SJCRH30 (cell line): ENCODE measurements around the gene KRT72. TPM values are rescaled to one million over a fixed set of nuclear protein-coding genes. Genes with fewer than 3 reads are reported as not detected.

Experiments used
- DNase-seq, 2 experiments: peaks; one replicate each; pipeline ENCODE4 v3.0.0-alpha.2; 2015 to 2020
- H3K27ac ChIP-seq: fragments of 250-450 bp; sonication (Bioruptor Pico); 2 replicates; pipeline ENCODE4 v1.5.1; 2020; ENCODE audit warnings: mild to moderate bottlenecking, moderate library complexity
- H3K27me3 ChIP-seq: fragments of 250-450 bp; sonication (Bioruptor Pico); 2 replicates; pipeline ENCODE4 v1.5.1; 2020; ENCODE audit warnings: mild to moderate bottlenecking, moderate library complexity
- H3K36me3 ChIP-seq: fragments of 250-450 bp; sonication (Bioruptor Pico); 2 replicates; pipeline ENCODE4 v1.5.1; 2020; ENCODE audit warnings: mild to moderate bottlenecking, moderate library complexity
- H3K4me1 ChIP-seq: fragments of 250-450 bp; sonication (Bioruptor Pico); 2 replicates; pipeline ENCODE4 v1.5.1; 2020; ENCODE audit warnings: mild to moderate bottlenecking, moderate library complexity
- H3K4me3 ChIP-seq: fragments of 250-450 bp; sonication (Bioruptor Pico); 2 replicates; pipeline ENCODE4 v1.5.1; 2020; ENCODE audit warnings: mild to moderate bottlenecking, moderate library complexity
- H3K9me3 ChIP-seq: fragments of 250-450 bp; sonication (Bioruptor Pico); replicated peaks from 2 replicates; pipeline ENCODE4 v1.5.1; 2020; ENCODE audit warnings: mild to moderate bottlenecking, moderate library complexity
- total RNA-seq: library from RNA; depleted of rRNA; stranded (reverse); fragments of >200 nt; shearing (Covaris generic); gene quantifications from 2 replicates; pipeline ENCODE4 v1.2.3, GENCODE V29; 2014

Gene KRT72
- total RNA-seq, 1 experiment from 2014 or later: not detected

- DNase-seq: no peak
- Histone ChIP-seq H3K4me3 (no peak overlapping the region), H3K9me3 (no peaks in the 10 kb centered on the region), H3K36me3 (no peaks in the 10 kb centered on the region), H3K27ac (no peak overlapping the region), H3K27me3 (no peaks in the 10 kb centered on the region), H3K4me1 (no peaks in the 10 kb centered on the region)
These were observed 33.2 kb upstream of the KRT72 start for GRCh38 chr12:52634266-52635056.

GRCh38 chr12:52633383-52633782 lies 32.1 kb upstream of the KRT72 start:
- H3K27me3 ChIP-seq: no peaks in the 10 kb centered on the region
- no peaks in the 10 kb centered on the region for H3K9me3 ChIP-seq
- H3K36me3 ChIP-seq: no peaks in the 10 kb centered on the region
- no peak overlapping the region for H3K4me3 ChIP-seq
- H3K27ac ChIP-seq: no peak overlapping the region
- no peaks in the 10 kb centered on the region for H3K4me1 ChIP-seq
- no peak for DNase-seq

GRCh38 chr12:52632656-52633055 lies 31.4 kb upstream of the KRT72 start:
- DNase-seq: no peak
- no peaks in the 10 kb centered on the region for H3K36me3 ChIP-seq
- H3K27ac ChIP-seq: no peak overlapping the region
- H3K27me3 ChIP-seq: no peaks in the 10 kb centered on the region
- no peaks in the 10 kb centered on the region for H3K9me3 ChIP-seq
- no peaks in the 10 kb centered on the region for H3K4me1 ChIP-seq
- no peak overlapping the region for H3K4me3 ChIP-seq

- Histone ChIP-seq H3K9me3 (no peaks in the 10 kb centered on the region), H3K36me3 (no peaks in the 10 kb centered on the region), H3K4me3 (no peak overlapping the region), H3K27me3 (no peaks in the 10 kb centered on the region), H3K4me1 (no peaks in the 10 kb centered on the region), H3K27ac (no peak overlapping the region)
- DNase-seq: no peak
These were observed 30.6 kb upstream of the KRT72 start for GRCh38 chr12:52631676-52632459.

GRCh38 chr12:52631264-52631663 lies 30.0 kb upstream of the KRT72 start:
- Histone ChIP-seq H3K4me1 (no peaks in the 10 kb centered on the region), H3K27me3 (no peaks in the 10 kb centered on the region), H3K27ac (no peak overlapping the region), H3K9me3 (no peaks in the 10 kb centered on the region), H3K4me3 (no peak overlapping the region), H3K36me3 (no peaks in the 10 kb centered on the region)
- DNase-seq: no peak

- H3K4me1 ChIP-seq: no peaks in the 10 kb centered on the region
- no peaks in the 10 kb centered on the region for H3K36me3 ChIP-seq
- no peaks in the 10 kb centered on the region for H3K27me3 ChIP-seq
- no peaks in the 10 kb centered on the region for H3K9me3 ChIP-seq
- H3K27ac ChIP-seq: no peak overlapping the region
- no peak overlapping the region for H3K4me3 ChIP-seq
- DNase-seq: no peak
These were observed 29.4 kb upstream of the KRT72 start for GRCh38 chr12:52630599-52631200.

GRCh38 chr12:52630008-52630500 lies 28.8 kb upstream of the KRT72 start:
- Histone ChIP-seq H3K4me1 (no peaks in the 10 kb centered on the region), H3K36me3 (no peaks in the 10 kb centered on the region), H3K4me3 (no peak overlapping the region), H3K27me3 (no peaks in the 10 kb centered on the region), H3K9me3 (no peaks in the 10 kb centered on the region), H3K27ac (no peak overlapping the region)
- no peak for DNase-seq

GRCh38 chr12:52629281-52630007 lies 28.2 kb upstream of the KRT72 start:
- DNase-seq: no peak
- no peaks in the 10 kb centered on the region for H3K9me3 ChIP-seq
- no peaks in the 10 kb centered on the region for H3K36me3 ChIP-seq
- H3K27ac ChIP-seq: no peak overlapping the region
- H3K4me1 ChIP-seq: no peaks in the 10 kb centered on the region
- H3K27me3 ChIP-seq: no peaks in the 10 kb centered on the region
- H3K4me3 ChIP-seq: no peak overlapping the region

GRCh38 chr12:52628841-52629240 lies 27.6 kb upstream of the KRT72 start:
- H3K36me3 ChIP-seq: no peaks in the 10 kb centered on the region
- no peaks in the 10 kb centered on the region for H3K4me1 ChIP-seq
- no peaks in the 10 kb centered on the region for H3K27me3 ChIP-seq
- no peak overlapping the region for H3K27ac ChIP-seq
- no peak for DNase-seq
- H3K4me3 ChIP-seq: no peak overlapping the region
- no peaks in the 10 kb centered on the region for H3K9me3 ChIP-seq

GRCh38 chr12:52628111-52628507 lies 26.8 kb upstream of the KRT72 start:
- Histone ChIP-seq H3K4me3 (no peak overlapping the region), H3K9me3 (no peaks in the 10 kb centered on the region), H3K27me3 (no peaks in the 10 kb centered on the region), H3K27ac (no peak overlapping the region), H3K36me3 (no peaks in the 10 kb centered on the region), H3K4me1 (no peaks in the 10 kb centered on the region)
- no peak for DNase-seq

GRCh38 chr12:52627395-52628110 lies 26.3 kb upstream of the KRT72 start:
- Histone ChIP-seq H3K4me1 (no peaks in the 10 kb centered on the region), H3K36me3 (no peaks in the 10 kb centered on the region), H3K4me3 (no peak overlapping the region), H3K27ac (no peak overlapping the region), H3K9me3 (no peaks in the 10 kb centered on the region), H3K27me3 (no peaks in the 10 kb centered on the region)
- DNase-seq: no peak

GRCh38 chr12:52622349-52622748 lies 21.1 kb upstream of the KRT72 start:
- DNase-seq: no peak
- H3K4me3 ChIP-seq: no peak overlapping the region
- no peak overlapping the region for H3K27ac ChIP-seq
- no peaks in the 10 kb centered on the region for H3K9me3 ChIP-seq
- H3K36me3 ChIP-seq: no peaks in the 10 kb centered on the region
- no peaks in the 10 kb centered on the region for H3K4me1 ChIP-seq
- H3K27me3 ChIP-seq: peaks cover 12% of the 10 kb centered on the region; the same call in 1 of the 2 replicates

GRCh38 chr12:52618866-52619265 lies 17.6 kb upstream of the KRT72 start:
- Histone ChIP-seq H3K4me3 (no peak overlapping the region), H3K4me1 (no peaks in the 10 kb centered on the region), H3K9me3 (no peaks in the 10 kb centered on the region), H3K27ac (no peak overlapping the region), H3K36me3 (no peaks in the 10 kb centered on the region), H3K27me3 (peaks cover 12% of the 10 kb centered on the region; the same call in 1 of the 2 replicates)
- no peak for DNase-seq

GRCh38 chr12:52618216-52618615 lies 17.0 kb upstream of the KRT72 start, which contains the start of gene KRT73:
TSS of gene KRT73 (minus strand) at chr12:52618559. CDS start at chr12:52618524, 35 bp downstream.
- Histone ChIP-seq H3K27ac (no peak within 1 kb of the TSS), H3K4me3 (no peak within 1 kb of the TSS), H3K9me3 (no peaks in the 10 kb centered on the region), H3K27me3 (peaks cover 12% of the 10 kb centered on the region; the same call in 1 of the 2 replicates), H3K4me1 (no peaks in the 10 kb centered on the region), H3K36me3 (no peaks in the 10 kb centered on the region)
- no peak for DNase-seq
